Thoracic aorta (tissue), 2 donors: Measurements from ENCODE around the gene SPINT2. TPM values are rescaled to one million over a fixed set of nuclear protein-coding genes. Genes with fewer than 3 reads are reported as not detected.

Experiments
- ATAC-seq: fragments of 150-250 bp; one replicate; pipeline ENCODE4 v1.8.0; 2017; ENCODE audit warnings: low read depth; ENCODE audit not compliant: insufficient number of reproducible peaks, low FRiP score
- DNase-seq: peaks from one replicate; pipeline ENCODE4 v3.0.0-alpha.2; 2020; ENCODE audit warnings: low spot score
- H3K27ac ChIP-seq, 2 donors: fragments of 200-600 bp; sonication (generic); 1 replicate in 1 of 2; 2 replicates in 1 of 2; pipeline ENCODE4 v1.5.1; 2016; ENCODE audit warnings: mild to moderate bottlenecking in 2 of 2, moderate library complexity in 2 of 2
- H3K27me3 ChIP-seq: fragments of 200-600 bp; sonication (generic); replicated peaks from 2 replicates; pipeline ENCODE4 v1.6.0; 2016; ENCODE audit warnings: mild to moderate bottlenecking; ENCODE audit not compliant: insufficient read depth
- H3K36me3 ChIP-seq: fragments of 200-600 bp; sonication (generic); one replicate; pipeline ENCODE4 v1.5.1; 2016
- H3K4me1 ChIP-seq, 2 donors: fragments of 200-600 bp; sonication (generic); 1 replicate in 1 of 2; 2 replicates in 1 of 2; pipeline versions ENCODE4 v1.5.1 to v1.6.0; 2016; ENCODE audit warnings: low read depth in 2 of 2, mild to moderate bottlenecking in 1 of 2; ENCODE audit not compliant: control insufficient read depth in 1 of 2
- H3K4me3 ChIP-seq: fragments of 200-600 bp; sonication (generic); 2 replicates; pipeline ENCODE4 v1.5.1; 2016; ENCODE audit warnings: mild to moderate bottlenecking
- H3K9me3 ChIP-seq: fragments of 200-600 bp; sonication (generic); 2 replicates; pipeline ENCODE4 v1.5.1; 2016
- total RNA-seq, 2 donors: library from RNA; depleted of rRNA; stranded (reverse); fragments of >200 nt; gene quantifications; one replicate each; pipeline versions ENCODE4 v1.1.0 to v1.2.3, GENCODE V29; 2016
- TF ChIP-seq, protein P1 (sequence below): fragments of 200-600 bp; sonication (generic); IDR thresholded peaks from one replicate; pipeline ENCODE4 v1.5.1; 2019; ENCODE audit warnings: antibody characterized with exemption

Gene SPINT2
- total RNA-seq, 2 donors from 2014 or later, result 218 to 480 TPM

- Histone ChIP-seq H3K4me1 (peaks cover 44 to 89% of the 10 kb centered on the region in 2 donors), H3K9me3 (no peaks in the 10 kb centered on the region), H3K36me3 (peaks cover 3% of the 10 kb centered on the region), H3K27me3 (no peaks in the 10 kb centered on the region), H3K4me3 (peak overlapping the region; percentile 90), H3K27ac (peak overlapping the region; percentile 95 to 98)
- DNase-seq, result peak; percentile 61
- TF ChIP-seq, protein P1, sequence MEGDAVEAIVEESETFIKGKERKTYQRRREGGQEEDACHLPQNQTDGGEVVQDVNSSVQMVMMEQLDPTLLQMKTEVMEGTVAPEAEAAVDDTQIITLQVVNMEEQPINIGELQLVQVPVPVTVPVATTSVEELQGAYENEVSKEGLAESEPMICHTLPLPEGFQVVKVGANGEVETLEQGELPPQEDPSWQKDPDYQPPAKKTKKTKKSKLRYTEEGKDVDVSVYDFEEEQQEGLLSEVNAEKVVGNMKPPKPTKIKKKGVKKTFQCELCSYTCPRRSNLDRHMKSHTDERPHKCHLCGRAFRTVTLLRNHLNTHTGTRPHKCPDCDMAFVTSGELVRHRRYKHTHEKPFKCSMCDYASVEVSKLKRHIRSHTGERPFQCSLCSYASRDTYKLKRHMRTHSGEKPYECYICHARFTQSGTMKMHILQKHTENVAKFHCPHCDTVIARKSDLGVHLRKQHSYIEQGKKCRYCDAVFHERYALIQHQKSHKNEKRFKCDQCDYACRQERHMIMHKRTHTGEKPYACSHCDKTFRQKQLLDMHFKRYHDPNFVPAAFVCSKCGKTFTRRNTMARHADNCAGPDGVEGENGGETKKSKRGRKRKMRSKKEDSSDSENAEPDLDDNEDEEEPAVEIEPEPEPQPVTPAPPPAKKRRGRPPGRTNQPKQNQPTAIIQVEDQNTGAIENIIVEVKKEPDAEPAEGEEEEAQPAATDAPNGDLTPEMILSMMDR, result no peak
- ATAC-seq, result peak; percentile 14
These were observed 13.4 kb upstream of the SPINT2 start for GRCh38 chr19:38250821-38251563.

- TF ChIP-seq, protein P1, result no peak
- peaks cover 3% of the 10 kb centered on the region for H3K36me3 ChIP-seq
- H3K4me1 ChIP-seq, result peaks cover 41 to 84% of the 10 kb centered on the region in 2 donors
- no peaks in the 10 kb centered on the region for H3K27me3 ChIP-seq
- H3K27ac ChIP-seq, result peak overlapping the region; percentile 95 to 98
- ATAC-seq, result peak; percentile 15
- no peak for DNase-seq
- peak overlapping the region; percentile 90 for H3K4me3 ChIP-seq
- H3K9me3 ChIP-seq, result no peaks in the 10 kb centered on the region
These were observed 12.8 kb upstream of the SPINT2 start for GRCh38 chr19:38251564-38252051.

GRCh38 chr19:38252385-38252784 lies 12.0 kb upstream of the SPINT2 start:
- ATAC-seq (no peak), DNase-seq (no peak)
- Histone ChIP-seq H3K9me3 (no peaks in the 10 kb centered on the region), H3K4me3 (peak overlapping the region; percentile 90), H3K27me3 (no peaks in the 10 kb centered on the region), H3K36me3 (peaks cover 3% of the 10 kb centered on the region), H3K27ac (peak overlapping the region; percentile 95 to 98), H3K4me1 (peaks cover 34 to 83% of the 10 kb centered on the region in 2 donors)
- TF ChIP-seq, protein P1, result no peak

GRCh38 chr19:38252941-38253691 lies 11.3 kb upstream of the SPINT2 start:
- Histone ChIP-seq H3K27me3 (no peaks in the 10 kb centered on the region), H3K4me1 (peaks cover 26 to 76% of the 10 kb centered on the region in 2 donors), H3K27ac (peak overlapping the region; percentile 95 to 98), H3K9me3 (no peaks in the 10 kb centered on the region), H3K4me3 (peak overlapping the region; percentile 90), H3K36me3 (peaks cover 3% of the 10 kb centered on the region)
- peak; percentile 55 for DNase-seq
- ATAC-seq, result peak; percentile 38
- TF ChIP-seq, protein P1, result no peak

DNA sequence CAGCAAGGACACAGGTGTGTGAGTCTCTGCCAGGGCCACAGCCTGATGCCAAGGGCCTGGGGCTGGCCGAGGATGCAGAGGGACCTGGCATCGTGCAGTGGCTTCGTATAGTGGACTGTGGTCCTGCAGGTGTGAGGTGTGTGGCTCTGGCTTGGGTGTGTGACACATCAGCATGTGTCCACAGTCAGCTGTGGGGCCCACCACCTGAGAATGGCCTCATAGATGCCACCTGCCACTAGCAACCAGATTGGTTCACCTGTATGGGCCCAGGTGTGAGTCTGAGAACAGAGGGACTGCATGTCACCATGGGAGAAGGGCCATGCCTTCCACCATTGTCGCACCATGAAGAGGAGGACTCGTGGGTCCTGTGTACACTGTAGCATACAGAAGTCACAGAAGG lies 10.6 kb upstream of the SPINT2 start:
- peak overlapping the region; percentile 90 for H3K4me3 ChIP-seq
- DNase-seq (no peak), ATAC-seq (no peak)
- H3K27me3 ChIP-seq, result no peaks in the 10 kb centered on the region
- peaks cover 3% of the 10 kb centered on the region for H3K36me3 ChIP-seq
- no peaks in the 10 kb centered on the region for H3K9me3 ChIP-seq
- TF ChIP-seq, protein P1, result no peak
- H3K27ac ChIP-seq, result peak overlapping the region; percentile 95 to 98
- H3K4me1 ChIP-seq, result peaks cover 20 to 69% of the 10 kb centered on the region in 2 donors
